Esophagus squamous epithelium (tissue), 5 donors: Measurements from ENCODE around the gene POLRMT. TPM values are rescaled to one million over a fixed set of nuclear protein-coding genes. Genes with fewer than 3 reads are reported as not detected.

Experiments
- DNase-seq: peaks from one replicate; lab custom pipeline; 2025; lab: John Stamatoyannopoulos, UW
- H3K27ac ChIP-seq, 4 donors: fragments of 200-600 bp; sonication (generic); one replicate each; pipeline ENCODE4 v1.5.1; 2016 to 2019; ENCODE audit warnings: mild to moderate bottlenecking in 1 of 4
- H3K27me3 ChIP-seq, 4 donors: fragments of 200-600 bp; sonication (generic); 1 replicate in 3 of 4; 2 replicates in 1 of 4; pipeline versions ENCODE4 v1.5.1 to v1.6.0; 2017 to 2021; ENCODE audit warnings: antibody characterized with exemption in 1 of 4
- H3K36me3 ChIP-seq, 3 donors: fragments of 200-600 bp; sonication (generic); one replicate each; pipeline ENCODE4 v1.5.1; 2016 to 2019
- H3K4me1 ChIP-seq, 3 donors: fragments of 200-600 bp; sonication (generic); one replicate each; pipeline ENCODE4 v1.5.1; 2017 to 2019
- H3K4me3 ChIP-seq, 4 donors: fragments of 200-600 bp; sonication (generic); 1 replicate in 3 of 4; 2 replicates in 1 of 4; pipeline ENCODE4 v1.5.1; 2016 to 2019; ENCODE audit warnings: mild to moderate bottlenecking in 2 of 4, moderate library complexity in 1 of 4
- H3K9me3 ChIP-seq, 3 donors: fragments of 200-600 bp; sonication (generic); one replicate each; pipeline ENCODE4 v1.5.1; 2016 to 2019
- CTCF ChIP-seq, 6 experiments: fragments of 450-650 bp in 4 of 6; fragments of 200-600 bp in 2 of 6; sonication (generic) in 2 of 6; IDR thresholded peaks; one replicate each; pipeline ENCODE4 v1.5.1; 2016 to 2019; ENCODE audit warnings: antibody characterized with exemption in 6 of 6, mild to moderate bottlenecking in 4 of 6, moderate library complexity in 4 of 6
- POLR2A ChIP-seq, 4 donors: fragments of 450-650 bp; IDR thresholded peaks; one replicate each; pipeline ENCODE4 v1.6.1; 2017; ENCODE audit warnings: antibody characterized with exemption in 4 of 4, mild to moderate bottlenecking in 4 of 4, moderate library complexity in 3 of 4
- WGBS, 2 donors: methylation state at CpG; one replicate each; pipeline ENCODE4 v1.1.5; 2018; 5-methylcytosine and 5-hydroxymethylcytosine counted together
- intact Hi-C: fragments of 100-400 bp; cut with DNase I; formaldehyde crosslinking; loops from one replicate; pipeline ENCODE4 v1.15.0; 2022
- total RNA-seq, 4 donors: library from RNA; depleted of rRNA; stranded (reverse); fragments of >200 nt; gene quantifications; one replicate each; pipeline ENCODE4 v1.1.0, GENCODE V29; 2016
- donor health status: DM: yes; HTN: yes; CAD: no.

Gene POLRMT
- total RNA-seq, 4 donors from 2014 or later, result 23.5 to 32.3 (median 25.0) TPM

- Histone ChIP-seq H3K9me3 (no peaks in the 10 kb centered on the region), H3K27me3 (no peaks in the 10 kb centered on the region), H3K27ac (no peak overlapping the region), H3K4me1 (peaks cover 14 to 27% (median 15%) of the 10 kb centered on the region in 3 donors), H3K4me3 (no peak overlapping the region), H3K36me3 (peaks cover 7 to 41% (median 19%) of the 10 kb centered on the region in 3 donors)
- intact Hi-C loops, result no loop called here
- TF ChIP-seq POLR2A (IDR thresholded peaks at IDR 0.05), result no peak
- TF ChIP-seq CTCF (IDR thresholded peaks at IDR 0.05), result no peak
- WGBS, 2 donors, result 77 to 79% methylated on average over 5 to 22 of the region's 70 CpGs
- DNase-seq, result no peak
Measured at GRCh38 chr19:642767-643727, 9.7 kb upstream of the POLRMT start.

GRCh38 chr19:641702-642101 lies 8.4 kb upstream of the POLRMT start:
- Histone ChIP-seq H3K27me3 (no peaks in the 10 kb centered on the region), H3K9me3 (no peaks in the 10 kb centered on the region), H3K27ac (peak overlapping the region; percentile 7 to 53 (median 24)), H3K4me1 (peaks cover 14 to 27% (median 15%) of the 10 kb centered on the region in 3 donors), H3K36me3 (peaks cover 0 to 28% (median 6%) of the 10 kb centered on the region in 3 donors), H3K4me3 (peak overlapping the region in 3 of 4 donors; percentile 18 to 43 (median 28))
- no peak for DNase-seq
- intact Hi-C loops, result no loop called here
- WGBS, 2 donors, result 11 to 41% methylated on average over 8 to 10 of the region's 17 CpGs
- TF ChIP-seq CTCF (IDR thresholded peaks at IDR 0.05) (no peak), POLR2A (IDR thresholded peaks at IDR 0.05) (no peak)

GRCh38 chr19:640606-641189 lies 7.4 kb upstream of the POLRMT start:
- Histone ChIP-seq H3K4me3 (peak overlapping the region in 1 of 4 donors; percentile 40), H3K9me3 (no peaks in the 10 kb centered on the region), H3K36me3 (peaks cover 0 to 18% (median 0%) of the 10 kb centered on the region in 3 donors), H3K27ac (peak overlapping the region in 1 of 4 donors; percentile 60), H3K4me1 (peaks cover 14 to 27% (median 15%) of the 10 kb centered on the region in 3 donors), H3K27me3 (no peaks in the 10 kb centered on the region)
- no peak for TF ChIP-seq POLR2A (IDR thresholded peaks at IDR 0.05)
- no peak for TF ChIP-seq CTCF (IDR thresholded peaks at IDR 0.05)
- 100% methylated on average over 1 of the region's 31 CpGs; no CpG with 5 or more reads in 1 of the 2 donors for WGBS, 2 donors
- intact Hi-C loops, result no loop called here
- DNase-seq, result no peak

GRCh38 chr19:640161-640558 lies 6.8 kb upstream of the POLRMT start:
- Histone ChIP-seq H3K4me3 (peak overlapping the region; percentile 32 to 69 (median 44)), H3K9me3 (no peaks in the 10 kb centered on the region), H3K4me1 (peaks cover 14 to 27% (median 15%) of the 10 kb centered on the region in 3 donors), H3K27me3 (no peaks in the 10 kb centered on the region), H3K36me3 (peaks cover 0 to 12% (median 0%) of the 10 kb centered on the region in 3 donors), H3K27ac (peak overlapping the region in 3 of 4 donors; percentile 25 to 60 (median 36))
- intact Hi-C loops, result no loop called here
- TF ChIP-seq POLR2A (IDR thresholded peaks at IDR 0.05), result no peak
- TF ChIP-seq CTCF (IDR thresholded peaks at IDR 0.05), result no peak
- 55 to 60% methylated on average over 1 to 4 of the region's 25 CpGs for WGBS, 2 donors
- DNase-seq, result no peak
